Stimulated activated CD8-positive, alpha-beta memory T cell treated with anti-CD3 and anti-CD28 coated beads, Interleukin-4, amount 100 ng/mL, for 4 hours (primary cell): Measurements from ENCODE around the gene CYP2W1.
"Not testable (repeated sequence)": the region's sequence is repeated elsewhere in the genome, so short reads cannot be mapped to it uniquely, and the experiment has no call there.

Experiments
- DNase-seq, 2 donors: peaks; one replicate each; pipeline ENCODE4 v3.0.0-alpha.2; 2020; ENCODE audit warnings: low read depth in 2 of 2, low spot score in 1 of 2

CYP2W1 gene

GRCh38 chr7:1028044-1028770, 45.2 kb downstream of the CYP2W1 start:
- DNase-seq, result peak; percentile 46 to 53

GRCh38 chr7:1028775-1029636, 46.0 kb downstream of the CYP2W1 start:
- DNase-seq, result peak; percentile 12 to 40

- DNase-seq, result no peak
Observed at GRCh38 chr7:1029637-1030443, 46.9 kb downstream of the CYP2W1 start.

- no peak for DNase-seq
Observed at GRCh38 chr7:1030444-1031070, 47.6 kb downstream of the CYP2W1 start.

- no peak for DNase-seq
Observed at GRCh38 chr7:1031716-1032455, 48.9 kb downstream of the CYP2W1 start.

GRCh38 chr7:1032536-1033181, 49.7 kb downstream of the CYP2W1 start:
- no peak for DNase-seq

- no peak for DNase-seq
Observed at GRCh38 chr7:1033546-1034145, 50.7 kb downstream of the CYP2W1 start.

GRCh38 chr7:1034769-1035168, 51.8 kb downstream of the CYP2W1 start:
- DNase-seq, result not testable (repeated sequence)

- not testable (repeated sequence) for DNase-seq
Observed at GRCh38 chr7:1036164-1036928, 53.4 kb downstream of the CYP2W1 start.
